Stomach (tissue), 9 donors: Measurements from ENCODE around the gene RALBP1. TPM values are rescaled to one million over a fixed set of nuclear protein-coding genes. Genes with fewer than 3 reads are reported as not detected.

ENCODE experiments used
- DNase-seq, 2 donors: peaks; one replicate each; pipeline versions ENCODE4 v3.0.0 to v3.0.0-alpha.2; 2013 to 2019
- H3K27ac ChIP-seq, 5 donors: fragments of 200-600 bp in 4 of 5; sonication (generic) in 4 of 5; one replicate each; pipeline ENCODE4 v1.5.1; 2013 to 2019; ENCODE audit warnings: mild to moderate bottlenecking in 1 of 5, moderate library complexity in 1 of 5
- H3K27me3 ChIP-seq, 3 donors: fragments of 200-600 bp; sonication (generic); one replicate each; pipeline ENCODE4 v1.5.1; 2017 to 2019; ENCODE audit warnings: mixed run types in 1 of 3
- H3K36me3 ChIP-seq, 4 donors: fragments of 200-600 bp; sonication (generic); 1 replicate in 3 of 4; 2 replicates in 1 of 4; pipeline ENCODE4 v1.5.1; 2016 to 2019
- H3K4me1 ChIP-seq, 4 donors: fragments of 200-600 bp; sonication (generic); one replicate each; pipeline ENCODE4 v1.5.1; 2016 to 2019
- H3K4me3 ChIP-seq, 4 donors: fragments of 200-600 bp; sonication (generic) in 3 of 4; one replicate each; pipeline ENCODE4 v1.5.1; 2016 to 2019; ENCODE audit warnings: mild to moderate bottlenecking in 1 of 4
- H3K9me3 ChIP-seq, 4 donors: fragments of 200-600 bp; sonication (generic); one replicate each; pipeline ENCODE4 v1.5.1; 2016 to 2019
- CTCF ChIP-seq, 7 experiments: fragments of 450-650 bp in 4 of 7; fragments of 200-600 bp in 3 of 7; sonication (generic) in 3 of 7; IDR thresholded peaks; one replicate each; pipeline ENCODE4 v1.5.1; 2016 to 2019; ENCODE audit warnings: antibody characterized with exemption in 7 of 7, control low read depth in 2 of 7, mild to moderate bottlenecking in 1 of 7
- EP300 ChIP-seq: sonication (generic); formaldehyde crosslinking; IDR thresholded peaks from one replicate; pipeline ENCODE4 v1.6.1; 2017; ENCODE audit warnings: antibody characterized with exemption
- POLR2A ChIP-seq, 4 donors: fragments of 450-650 bp; IDR thresholded peaks; one replicate each; pipeline ENCODE4 v1.6.1; 2016; ENCODE audit warnings: antibody characterized with exemption in 4 of 4, control low read depth in 2 of 4, mild to moderate bottlenecking in 1 of 4, moderate library complexity in 1 of 4
- POLR2AphosphoS5 ChIP-seq, 3 donors: sonication (generic); formaldehyde crosslinking; IDR thresholded peaks; one replicate each; pipeline ENCODE4 v1.6.1; 2016; ENCODE audit warnings: antibody characterized with exemption in 3 of 3
- WGBS, 5 donors: extraction: QIAGEN DNeasy Blood & Tissue Kit in 3 of 5; methylation state at CpG; one replicate each; pipeline versions ENCODE4 v1.1.5 to v1.1.7; 2013 to 2018; 5-methylcytosine and 5-hydroxymethylcytosine counted together
- intact Hi-C: fragments of 100-400 bp; cut with DNase I; formaldehyde crosslinking; loops from one replicate; pipeline ENCODE4 v1.15.1; 2023; ENCODE audit warnings: low total_unique reads
- polyA plus RNA-seq, 3 donors: library from polyadenylated mRNA; stranded (reverse); fragments of 200-250 nt; gene quantifications; one replicate each; pipeline ENCODE4 v1.2.3, GENCODE V29; 2013
- total RNA-seq, 5 donors: library from RNA; depleted of rRNA; stranded (reverse); fragments of >200 nt; gene quantifications; one replicate each; pipeline versions ENCODE4 v1.1.0 to v1.2.3, GENCODE V29; 2014 to 2016
- donor health status: healthy with polysubstance abuse.
- donor health status: Bipolar disorder and iron deficiency.
- donor health status: healthy.

Gene RALBP1
- total and polyA plus RNA-seq, 8 donors, result 15.2 to 182 (median 43.6) TPM

GRCh38 chr18:9521770-9522169 is 46.5 kb downstream of the RALBP1 start:
- H3K27me3 ChIP-seq, result no peaks in the 10 kb centered on the region

GRCh38 chr18:9522952-9523351 is 47.6 kb downstream of the RALBP1 start:
- Histone ChIP-seq H3K4me1 (peaks cover 0 to 21% (median 11%) of the 10 kb centered on the region in 4 donors), H3K27ac (no peak overlapping the region), H3K36me3 (peaks cover 29 to 67% (median 58%) of the 10 kb centered on the region in 4 donors), H3K27me3 (no peaks in the 10 kb centered on the region), H3K4me3 (no peak overlapping the region), H3K9me3 (no peaks in the 10 kb centered on the region)
- TF ChIP-seq POLR2A (IDR thresholded peaks at IDR 0.05) (no peak), POLR2AphosphoS5 (IDR thresholded peaks at IDR 0.05) (no peak)
- 88 to 97% (median 96%) methylated on average over 6 of the region's 6 CpGs for WGBS, 5 donors
- no peak for DNase-seq
- intact Hi-C loops, result no loop called here

More at GRCh38 chr18:9521770-9522169, 46.5 kb downstream of the RALBP1 start:
- H3K9me3 ChIP-seq, result no peaks in the 10 kb centered on the region
- no peak overlapping the region for H3K4me3 ChIP-seq
- peaks cover 0 to 32% (median 17%) of the 10 kb centered on the region in 4 donors for H3K4me1 ChIP-seq
- WGBS, 5 donors, result 76 to 84% (median 78%) methylated on average over 7 of the region's 7 CpGs
- no peak for TF ChIP-seq CTCF (IDR thresholded peaks at IDR 0.05)
- TF ChIP-seq POLR2A (IDR thresholded peaks at IDR 0.05), result no peak
- TF ChIP-seq EP300, result no peak
- H3K27ac ChIP-seq, result no peak overlapping the region
- intact Hi-C loops, result no loop called here
- no peak for DNase-seq
- H3K36me3 ChIP-seq, result peaks cover 28 to 67% (median 59%) of the 10 kb centered on the region in 4 donors

GRCh38 chr18:9526458-9526857 is 51.1 kb downstream of the RALBP1 start:
- Histone ChIP-seq H3K36me3 (peaks cover 35 to 98% (median 82%) of the 10 kb centered on the region in 4 donors), H3K27me3 (no peaks in the 10 kb centered on the region)
- TF ChIP-seq CTCF (IDR thresholded peaks at IDR 0.05), result no peak
- no peak for TF ChIP-seq POLR2A (IDR thresholded peaks at IDR 0.05)
- TF ChIP-seq POLR2AphosphoS5 (IDR thresholded peaks at IDR 0.05), result no peak

GRCh38 chr18:9530226-9531009 is 55.1 kb downstream of the RALBP1 start:
- Histone ChIP-seq H3K4me1 (no peaks in the 10 kb centered on the region), H3K4me3 (no peak overlapping the region), H3K9me3 (no peaks in the 10 kb centered on the region), H3K36me3 (peaks cover 36 to 100% (median 90%) of the 10 kb centered on the region in 4 donors), H3K27ac (no peak overlapping the region), H3K27me3 (no peaks in the 10 kb centered on the region)
- DNase-seq, result no peak
- intact Hi-C loops, result no loop called here
- 90 to 95% (median 93%) methylated on average over 6 of the region's 6 CpGs for WGBS, 5 donors
- TF ChIP-seq POLR2AphosphoS5 (IDR thresholded peaks at IDR 0.05), result no peak
- TF ChIP-seq POLR2A (IDR thresholded peaks at IDR 0.05), result no peak
- no peak for TF ChIP-seq EP300
- no peak for TF ChIP-seq CTCF (IDR thresholded peaks at IDR 0.05)

More at GRCh38 chr18:9526458-9526857, 51.1 kb downstream of the RALBP1 start:
- no peak for DNase-seq
- Histone ChIP-seq H3K4me1 (peaks cover 0 to 6% (median 0%) of the 10 kb centered on the region in 4 donors), H3K9me3 (no peaks in the 10 kb centered on the region), H3K4me3 (no peak overlapping the region), H3K27ac (no peak overlapping the region)
- intact Hi-C loops, result no loop called here
